ENCODE measurements around the gene TAP2. TPM values are rescaled to one million over a fixed set of nuclear protein-coding genes. Genes with fewer than 3 reads are reported as not detected.
A peak's percentile ranks its signal among the peaks of the same experiment; 100 is the strongest.

Gene TAP2
- total RNA-seq, 2 experiments from 2014 or later = 96.4 to 108 TPM

DNA sequence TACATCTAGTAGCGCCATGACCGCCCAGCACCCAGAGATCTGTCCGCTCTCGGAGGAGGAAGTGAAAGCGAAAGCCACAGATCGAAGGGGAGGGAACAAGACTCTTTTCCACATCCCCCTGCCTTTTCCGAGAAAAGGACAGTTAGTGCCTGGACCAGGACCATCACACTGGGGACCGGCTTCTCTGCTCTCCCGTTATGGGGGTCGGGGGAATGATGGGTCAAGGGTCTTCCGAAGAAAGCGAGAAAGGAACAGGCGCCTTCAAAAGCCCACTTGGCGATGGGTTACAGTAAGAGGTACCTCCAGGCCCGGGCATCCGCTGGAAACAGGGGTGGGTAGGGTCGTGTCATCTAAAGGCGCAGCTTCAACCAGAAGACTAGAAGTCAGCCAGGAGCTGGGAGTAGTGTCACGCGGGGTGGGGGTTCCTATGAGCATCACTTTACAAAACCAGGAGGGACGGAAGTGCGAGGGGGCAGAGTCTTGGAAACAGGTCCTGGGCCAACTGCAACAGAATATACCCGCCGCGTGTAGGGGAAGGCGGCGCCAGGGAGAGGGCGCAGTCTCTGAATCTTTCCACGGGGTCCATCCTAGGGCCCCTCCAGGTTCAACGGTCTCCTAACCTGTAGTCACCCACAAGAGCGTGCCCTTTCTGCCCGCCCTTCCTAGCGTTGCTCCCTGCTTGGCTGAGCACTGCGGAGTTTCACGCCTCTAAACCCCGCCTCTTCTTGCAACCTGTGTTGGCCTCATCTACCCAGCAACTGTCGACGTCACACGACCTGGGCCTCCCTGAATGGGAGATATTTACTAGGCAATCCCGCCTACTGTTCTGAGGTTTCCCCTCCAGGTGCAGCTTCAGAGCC is 5.7 kb upstream of the TAP2 start, which contains the start of gene PSMB8:
PSMB8 (minus strand) TSS at position 69 of the 860 bp plus-strand sequence; CDS start at position 18, 51 bp downstream.
- peak within 1 kb of the TSS; percentile 90 for H3K4me2 ChIP-seq (ENCODE audit: low read length)
- TF ChIP-seq CTCF (conservative IDR thresholded peaks at IDR 0.05; ENCODE audit: low read length) (0 out of 2 replicates have a peak, but pooled peaks have one; percentile 9), EZH2phosphoT487 (IDR thresholded peaks at IDR 0.05; ENCODE audit: borderline replicate concordance, low read depth, low read length) (no peak)
- H3K9me3 ChIP-seq (ENCODE audit: low read length) = no peaks in the 10 kb centered on the region
- peak within 1 kb of the TSS; percentile 88 for H3K27ac ChIP-seq (ENCODE audit: low read depth, low read length, poor library complexity, severe bottlenecking)
- peak within 1 kb of the TSS; percentile 77 for H3K4me3 ChIP-seq (ENCODE audit: low read depth, low read length, poor library complexity, severe bottlenecking)
- CTCF ChIA-PET (ENCODE audit: unreplicated experiment) = interaction anchor here (0.6 kb wide), 1 partner anchor 104 kb away, joined by 5 read pairs; no protein-coding TSS in a partner anchor
- H3K4me1 ChIP-seq (ENCODE audit: insufficient read depth, low read length, poor library complexity, severe bottlenecking) = peaks cover 55% of the 10 kb centered on the region
- intact Hi-C loops (cut with micrococcal nuclease; ENCODE audit: unreplicated experiment) = loop anchor here (1.0 to 5.0 kb wide), 5 partner anchors 10 to 128 kb away; partner anchors contain the start of genes HLA-DOB and PSMB9
- H3K9me2 ChIP-seq (ENCODE audit: insufficient read depth, low read length) = no peaks in the 10 kb centered on the region
- POLR2A ChIA-PET = interaction anchor here (0.6 to 3.7 kb wide), 10 partner anchors 7 to 229 kb away, joined by 3 to 88 read pairs (median 5); partner anchors contain the start of genes HLA-DPA1, PSMB9 and TAP1
- H3K79me2 ChIP-seq (ENCODE audit: insufficient read depth, low read depth, low read length) = peaks cover 42% of the 10 kb centered on the region
- BruUV-seq (replicated peaks) = no TSS peak
- H3K36me3 ChIP-seq (ENCODE audit: insufficient read depth, low read length) = peaks cover 81% of the 10 kb centered on the region
- peak within 1 kb of the TSS; percentile 8; the same call in 1 of the 2 replicates for H2AFZ ChIP-seq (ENCODE audit: low read length)
- H4K20me1 ChIP-seq (ENCODE audit: insufficient read depth, low read length) = no peaks in the 10 kb centered on the region
- peak; percentile 98 for DNase-seq (ENCODE audit: low spot score)

DNA sequence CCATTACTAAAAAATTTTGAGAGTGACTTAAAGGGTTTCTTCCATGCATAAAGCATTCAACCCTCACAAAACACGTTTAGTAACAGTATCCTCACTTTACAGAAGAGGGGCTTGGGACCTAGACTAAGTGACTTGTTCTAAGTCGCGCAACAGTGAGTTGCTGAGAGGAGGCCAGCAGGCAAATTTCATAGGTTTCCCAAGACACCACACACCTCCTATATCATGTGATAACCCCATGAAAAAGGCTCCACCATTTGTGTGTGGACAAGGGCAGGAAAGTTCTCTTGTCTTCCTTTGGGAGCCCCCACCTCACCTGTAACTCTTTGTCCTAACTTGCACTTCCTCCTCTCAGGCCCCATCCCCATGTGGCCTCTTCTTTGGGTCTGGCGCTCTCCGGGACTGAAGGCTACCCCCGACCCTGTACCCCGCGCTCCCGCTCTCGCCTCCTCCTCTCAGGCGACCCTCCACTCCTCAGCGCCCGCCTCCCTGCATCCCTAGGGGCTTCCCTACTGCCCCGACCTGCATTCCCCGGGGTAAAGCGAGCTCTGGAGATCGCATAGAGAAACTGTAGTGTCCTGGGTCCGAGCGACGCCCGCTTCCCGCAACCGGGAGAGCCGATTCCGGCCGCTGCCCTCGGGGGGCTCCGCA is 4.9 kb upstream of the TAP2 start:
- H3K36me3 ChIP-seq (ENCODE audit: insufficient read depth, low read length) = peaks cover 74% of the 10 kb centered on the region
- H3K9me2 ChIP-seq (ENCODE audit: insufficient read depth, low read length) = no peaks in the 10 kb centered on the region
- no TSS peak for BruUV-seq (replicated peaks)
- no peak for TF ChIP-seq EZH2phosphoT487 (IDR thresholded peaks at IDR 0.05; ENCODE audit: borderline replicate concordance, low read depth, low read length)
- no peak for TF ChIP-seq CTCF (conservative IDR thresholded peaks at IDR 0.05; ENCODE audit: low read length)
- POLR2A ChIA-PET = interaction anchor here (0.7 to 3.7 kb wide), 4 partner anchors 8 to 230 kb away, joined by 3 to 88 read pairs (median 4); partner anchors contain the start of genes HLA-DPA1, PSMB9 and TAP1
- no peaks in the 10 kb centered on the region for H3K9me3 ChIP-seq (ENCODE audit: low read length)
- H3K4me1 ChIP-seq (ENCODE audit: insufficient read depth, low read length, poor library complexity, severe bottlenecking) = peaks cover 55% of the 10 kb centered on the region
- intact Hi-C loops (cut with micrococcal nuclease; ENCODE audit: unreplicated experiment) = loop anchor here (5.0 kb wide), 1 partner anchor 129 kb away; no protein-coding TSS in a partner anchor
- H3K4me3 ChIP-seq (ENCODE audit: low read depth, low read length, poor library complexity, severe bottlenecking) = peak overlapping the region; percentile 77
- peak; percentile 55 for DNase-seq (ENCODE audit: low spot score)
- peak overlapping the region; percentile 8; the same call in 1 of the 2 replicates for H2AFZ ChIP-seq (ENCODE audit: low read length)
- CTCF ChIA-PET (ENCODE audit: unreplicated experiment) = no interaction called here
- H3K4me2 ChIP-seq (ENCODE audit: low read length) = peak overlapping the region; percentile 90
- peak overlapping the region; percentile 88 for H3K27ac ChIP-seq (ENCODE audit: low read depth, low read length, poor library complexity, severe bottlenecking)
- peaks cover 42% of the 10 kb centered on the region for H3K79me2 ChIP-seq (ENCODE audit: insufficient read depth, low read depth, low read length)
- no peaks in the 10 kb centered on the region for H4K20me1 ChIP-seq (ENCODE audit: insufficient read depth, low read length)
